ENCODE results near the gene NFASC.

NFASC gene

DNA sequence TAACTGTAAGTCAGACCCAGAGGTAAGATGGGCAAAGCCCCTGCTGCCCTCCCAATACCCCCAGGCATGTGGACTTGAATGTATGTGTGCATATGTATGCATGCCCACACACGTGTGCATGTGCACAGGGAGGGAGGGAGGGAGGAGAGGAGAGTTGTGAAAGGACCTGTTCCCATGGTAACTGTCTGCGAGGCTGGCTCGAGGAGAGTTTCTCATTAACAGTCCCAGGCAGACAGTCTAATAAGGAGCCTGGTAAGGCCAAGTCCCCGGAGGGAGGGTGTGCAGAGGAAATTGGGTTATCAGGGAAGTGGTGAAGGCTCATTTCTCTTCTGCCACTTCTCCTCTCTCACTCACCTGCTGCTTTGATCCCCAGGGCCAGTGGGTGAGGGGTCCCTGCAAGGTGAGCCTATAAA lies 74.9 kb downstream of the NFASC start:
- DNase-seq (ENCODE audit: low read depth, low spot score), result no peak
- no peak overlapping the region for H3K4me3 ChIP-seq (ENCODE audit: low read depth, low read length)
- in situ Hi-C loops (cut with HindIII; ENCODE audit: low sequenced_read_pairs), result no loop called here
- no peak for TF ChIP-seq CTCF (IDR thresholded peaks at IDR 0.05; ENCODE audit: low read depth, low read length)

- H3K4me3 ChIP-seq (ENCODE audit: low read depth, low read length), result no peak overlapping the region
- in situ Hi-C loops (cut with HindIII; ENCODE audit: low sequenced_read_pairs), result no loop called here
- no peak for TF ChIP-seq CTCF (IDR thresholded peaks at IDR 0.05; ENCODE audit: low read depth, low read length)
- no peak for DNase-seq (ENCODE audit: low read depth, low spot score)
These were observed 76.0 kb downstream of the NFASC start for GRCh38 chr1:204946640-204947039.

GRCh38 chr1:204947338-204947737 lies 76.7 kb downstream of the NFASC start:
- in situ Hi-C loops (cut with HindIII; ENCODE audit: low sequenced_read_pairs), result no loop called here
- no peak overlapping the region for H3K4me3 ChIP-seq (ENCODE audit: low read depth, low read length)
- no peak for DNase-seq (ENCODE audit: low read depth, low spot score)
- no peak for TF ChIP-seq CTCF (IDR thresholded peaks at IDR 0.05; ENCODE audit: low read depth, low read length)

GRCh38 chr1:204947747-204948146 lies 77.1 kb downstream of the NFASC start:
- H3K4me3 ChIP-seq (ENCODE audit: low read depth, low read length), result no peak overlapping the region
- no peak for DNase-seq (ENCODE audit: low read depth, low spot score)
- in situ Hi-C loops (cut with HindIII; ENCODE audit: low sequenced_read_pairs), result no loop called here
- no peak for TF ChIP-seq CTCF (IDR thresholded peaks at IDR 0.05; ENCODE audit: low read depth, low read length)

- no peak for TF ChIP-seq CTCF (IDR thresholded peaks at IDR 0.05; ENCODE audit: low read depth, low read length)
- H3K4me3 ChIP-seq (ENCODE audit: low read depth, low read length), result no peak overlapping the region
- in situ Hi-C loops (cut with HindIII; ENCODE audit: low sequenced_read_pairs), result no loop called here
- DNase-seq (ENCODE audit: low read depth, low spot score), result no peak
These were observed 79.8 kb downstream of the NFASC start for GRCh38 chr1:204950353-204951001.

- H3K4me3 ChIP-seq (ENCODE audit: low read depth, low read length), result no peak overlapping the region
- in situ Hi-C loops (cut with HindIII; ENCODE audit: low sequenced_read_pairs), result no loop called here
- TF ChIP-seq CTCF (IDR thresholded peaks at IDR 0.05; ENCODE audit: low read depth, low read length), result no peak
- DNase-seq (ENCODE audit: low read depth, low spot score), result no peak
These were observed 88.0 kb downstream of the NFASC start for GRCh38 chr1:204958317-204959307.

Data from astrocyte of the spinal cord (primary cell).